Measurements from ENCODE around the gene LRP1B.

Gene LRP1B

GRCh38 chr2:141929331-141930252, 201.2 kb downstream of the LRP1B start:
- peaks cover 13% of the 10 kb centered on the region for H3K9me3 Mint-ChIP-seq
- H3K36me3 Mint-ChIP-seq: no peaks in the 10 kb centered on the region
- no peaks in the 10 kb centered on the region for H3K4me1 Mint-ChIP-seq
- no peak overlapping the region for H3K4me3 Mint-ChIP-seq
- no peak for DNase-seq (ENCODE audit: low spot score in 2 of 2)
- no peak for ATAC-seq
- no peak overlapping the region for H3K27ac Mint-ChIP-seq

- H3K27ac Mint-ChIP-seq: no peak overlapping the region
- ATAC-seq (no peak), DNase-seq (ENCODE audit: low spot score in 2 of 2) (no peak)
- no peak overlapping the region for H3K4me3 Mint-ChIP-seq
- peaks cover 10% of the 10 kb centered on the region for H3K9me3 Mint-ChIP-seq
- H3K4me1 Mint-ChIP-seq: no peaks in the 10 kb centered on the region
- no peaks in the 10 kb centered on the region for H3K36me3 Mint-ChIP-seq
Measured at GRCh38 chr2:141928476-141928875, 202.3 kb downstream of the LRP1B start.

GRCh38 chr2:141927536-141927935, 203.3 kb downstream of the LRP1B start:
- H3K4me3 Mint-ChIP-seq: no peak overlapping the region
- ATAC-seq (no peak), DNase-seq (ENCODE audit: low spot score in 2 of 2) (no peak)
- H3K27ac Mint-ChIP-seq: no peak overlapping the region
- H3K9me3 Mint-ChIP-seq: peaks cover 11% of the 10 kb centered on the region
- no peaks in the 10 kb centered on the region for H3K4me1 Mint-ChIP-seq
- H3K36me3 Mint-ChIP-seq: no peaks in the 10 kb centered on the region

GRCh38 chr2:141925511-141925910, 205.3 kb downstream of the LRP1B start:
- DNase-seq (ENCODE audit: low spot score in 2 of 2) (no peak), ATAC-seq (no peak)
- no peaks in the 10 kb centered on the region for H3K4me1 Mint-ChIP-seq
- no peak overlapping the region for H3K4me3 Mint-ChIP-seq
- no peak overlapping the region for H3K27ac Mint-ChIP-seq
- H3K36me3 Mint-ChIP-seq: no peaks in the 10 kb centered on the region
- peaks cover 8% of the 10 kb centered on the region for H3K9me3 Mint-ChIP-seq

- no peak for DNase-seq (ENCODE audit: low spot score in 2 of 2)
- ATAC-seq: no peak
- peaks cover 8% of the 10 kb centered on the region for H3K9me3 Mint-ChIP-seq
- no peaks in the 10 kb centered on the region for H3K36me3 Mint-ChIP-seq
- no peak overlapping the region for H3K27ac Mint-ChIP-seq
- no peaks in the 10 kb centered on the region for H3K4me1 Mint-ChIP-seq
- no peak overlapping the region for H3K4me3 Mint-ChIP-seq
Measured at GRCh38 chr2:141923657-141924056, 207.2 kb downstream of the LRP1B start.

- DNase-seq (ENCODE audit: low spot score in 2 of 2): no peak
- H3K36me3 Mint-ChIP-seq: no peaks in the 10 kb centered on the region
- H3K4me1 Mint-ChIP-seq: no peaks in the 10 kb centered on the region
- ATAC-seq: no peak
- H3K4me3 Mint-ChIP-seq: no peak overlapping the region
- H3K27ac Mint-ChIP-seq: no peak overlapping the region
- peaks cover 7% of the 10 kb centered on the region for H3K9me3 Mint-ChIP-seq
Measured at GRCh38 chr2:141911485-141912066, 219.2 kb downstream of the LRP1B start.

GRCh38 chr2:141906678-141907077, 224.1 kb downstream of the LRP1B start:
- no peaks in the 10 kb centered on the region for H3K4me1 Mint-ChIP-seq
- H3K27ac Mint-ChIP-seq: no peak overlapping the region
- ATAC-seq: no peak

GRCh38 chr2:141900826-141901225, 230.0 kb downstream of the LRP1B start:
- no peak overlapping the region for H3K4me3 Mint-ChIP-seq
- peaks cover 4% of the 10 kb centered on the region for H3K9me3 Mint-ChIP-seq
- no peak for ATAC-seq
- H3K27ac Mint-ChIP-seq: no peak overlapping the region
- H3K4me1 Mint-ChIP-seq: no peaks in the 10 kb centered on the region
- H3K36me3 Mint-ChIP-seq: no peaks in the 10 kb centered on the region
- DNase-seq (ENCODE audit: low spot score in 2 of 2): no peak

More at GRCh38 chr2:141906678-141907077, 224.1 kb downstream of the LRP1B start:
- no peak overlapping the region for H3K4me3 Mint-ChIP-seq
- DNase-seq (ENCODE audit: low spot score in 2 of 2): no peak
- peaks cover 2% of the 10 kb centered on the region for H3K9me3 Mint-ChIP-seq
- H3K36me3 Mint-ChIP-seq: no peaks in the 10 kb centered on the region

- H3K36me3 Mint-ChIP-seq: no peaks in the 10 kb centered on the region
- peaks cover 6% of the 10 kb centered on the region for H3K9me3 Mint-ChIP-seq
- H3K4me1 Mint-ChIP-seq: no peaks in the 10 kb centered on the region
- H3K4me3 Mint-ChIP-seq: no peak overlapping the region
- DNase-seq (ENCODE audit: low spot score in 2 of 2): no peak
- no peak overlapping the region for H3K27ac Mint-ChIP-seq
- no peak for ATAC-seq
Measured at GRCh38 chr2:141899740-141900139, 231.1 kb downstream of the LRP1B start.

- Mint-ChIP-seq H3K27ac (no peak overlapping the region), H3K36me3 (no peaks in the 10 kb centered on the region), H3K4me1 (no peaks in the 10 kb centered on the region), H3K4me3 (no peak overlapping the region), H3K9me3 (peaks cover 12% of the 10 kb centered on the region)
- DNase-seq (ENCODE audit: low spot score in 2 of 2) (no peak), ATAC-seq (no peak)
Measured at GRCh38 chr2:141889788-141890187, 241.0 kb downstream of the LRP1B start.

GRCh38 chr2:141888987-141889555, 241.7 kb downstream of the LRP1B start:
- DNase-seq (ENCODE audit: low spot score in 2 of 2) (no peak), ATAC-seq (no peak)
- H3K4me1 Mint-ChIP-seq: no peaks in the 10 kb centered on the region
- H3K9me3 Mint-ChIP-seq: peaks cover 12% of the 10 kb centered on the region
- H3K27ac Mint-ChIP-seq: no peak overlapping the region
- no peak overlapping the region for H3K4me3 Mint-ChIP-seq
- no peaks in the 10 kb centered on the region for H3K36me3 Mint-ChIP-seq

- no peaks in the 10 kb centered on the region for H3K36me3 Mint-ChIP-seq
- no peak overlapping the region for H3K4me3 Mint-ChIP-seq
- H3K9me3 Mint-ChIP-seq: peaks cover 9% of the 10 kb centered on the region
- DNase-seq (ENCODE audit: low spot score in 2 of 2) (no peak), ATAC-seq (no peak)
- no peaks in the 10 kb centered on the region for H3K4me1 Mint-ChIP-seq
- H3K27ac Mint-ChIP-seq: no peak overlapping the region
Measured at GRCh38 chr2:141887363-141887762, 243.5 kb downstream of the LRP1B start.

GRCh38 chr2:141878016-141878415, 252.8 kb downstream of the LRP1B start:
- H3K27ac Mint-ChIP-seq: no peak overlapping the region
- no peak overlapping the region for H3K4me3 Mint-ChIP-seq
- H3K9me3 Mint-ChIP-seq: peaks cover 2% of the 10 kb centered on the region
- DNase-seq (ENCODE audit: low spot score in 2 of 2) (no peak), ATAC-seq (no peak)
- no peaks in the 10 kb centered on the region for H3K4me1 Mint-ChIP-seq
- H3K36me3 Mint-ChIP-seq: no peaks in the 10 kb centered on the region

- ATAC-seq: no peak
- Mint-ChIP-seq H3K36me3 (no peaks in the 10 kb centered on the region), H3K4me3 (no peak overlapping the region), H3K27ac (no peak overlapping the region), H3K9me3 (peaks cover 15% of the 10 kb centered on the region), H3K4me1 (no peaks in the 10 kb centered on the region)
- DNase-seq (ENCODE audit: low spot score in 2 of 2): no peak
Measured at GRCh38 chr2:141871913-141872634, 258.7 kb downstream of the LRP1B start.

GRCh38 chr2:141869572-141869971, 261.2 kb downstream of the LRP1B start:
- Mint-ChIP-seq H3K36me3 (no peaks in the 10 kb centered on the region), H3K4me1 (no peaks in the 10 kb centered on the region), H3K9me3 (peaks cover 19% of the 10 kb centered on the region), H3K4me3 (no peak overlapping the region), H3K27ac (no peak overlapping the region)
- DNase-seq (ENCODE audit: low spot score in 2 of 2): no peak
- no peak for ATAC-seq

All from stimulated activated effector memory CD8-positive, alpha-beta T cell treated with anti-CD3 and anti-CD28 coated beads, Interleukin-12 subunit alpha, Interleukin-12 subunit beta, amount 100 ng/mL, for 72 hours (primary cell).